ENCODE results near the gene FAM168B. TPM values are rescaled to one million over a fixed set of nuclear protein-coding genes. Genes with fewer than 3 reads are reported as not detected.
"Not testable (repeated sequence)": the region's sequence is repeated elsewhere in the genome, so short reads cannot be mapped to it uniquely, and the experiment has no call there.

FAM168B gene
- total RNA-seq, 2 donors from 2014 or later = 39.7 to 56.7 TPM

GRCh38 chr2:131077182-131077846, 15.9 kb downstream of the FAM168B start:
- no peak overlapping the region for H3K27ac ChIP-seq
- peaks cover 0 to 23% of the 10 kb centered on the region in 2 donors for H3K36me3 ChIP-seq (replicated peaks in 1 of 2; ENCODE audit: insufficient read depth in 1 of 2, low read depth in 2 of 2)
- DNase-seq (peak; percentile 21 to 50 (median 38)), ATAC-seq (no peak)
- intact Hi-C loops (cut with DNase I) = no loop called here
- H3K4me3 ChIP-seq = no peak overlapping the region
- WGBS, 2 donors = 74 to 85% methylated on average over 11 of the region's 11 CpGs
- peaks cover 29% of the 10 kb centered on the region for H3K4me1 ChIP-seq
- no peaks in the 10 kb centered on the region for H3K27me3 ChIP-seq
- no peaks in the 10 kb centered on the region for H3K9me3 ChIP-seq
- TF ChIP-seq CTCF (IDR thresholded peaks at IDR 0.05) (no peak), POLR2A (IDR thresholded peaks at IDR 0.05) (no peak)

- intact Hi-C loops (cut with DNase I) = no loop called here
- no peak overlapping the region for H3K4me3 ChIP-seq
- H3K9me3 ChIP-seq = no peaks in the 10 kb centered on the region
- DNase-seq (no peak), ATAC-seq (no peak)
- H3K27ac ChIP-seq = no peak overlapping the region
- no peak for TF ChIP-seq CTCF (IDR thresholded peaks at IDR 0.05)
- TF ChIP-seq POLR2A (IDR thresholded peaks at IDR 0.05) = no peak
- H3K4me1 ChIP-seq = peaks cover 29% of the 10 kb centered on the region
- H3K36me3 ChIP-seq (replicated peaks in 1 of 2; ENCODE audit: insufficient read depth in 1 of 2, low read depth in 2 of 2) = peaks cover 0 to 21% of the 10 kb centered on the region in 2 donors
- WGBS, 2 donors = 67 to 69% methylated on average over 5 of the region's 5 CpGs
- H3K27me3 ChIP-seq = no peaks in the 10 kb centered on the region
Measured at GRCh38 chr2:131076707-131077106, 16.6 kb downstream of the FAM168B start.

GRCh38 chr2:131075578-131075977, 17.7 kb downstream of the FAM168B start:
- H3K27me3 ChIP-seq; ATAC-seq; H3K4me3 ChIP-seq; DNase-seq; H3K9me3 ChIP-seq; intact Hi-C loops (cut with DNase I): not testable (repeated sequence)
- Histone ChIP-seq H3K4me1 (peaks cover 29% of the 10 kb centered on the region), H3K27ac (peak overlapping the region in 1 of 4 donors; percentile 53), H3K36me3 (replicated peaks in 1 of 2; ENCODE audit: insufficient read depth in 1 of 2, low read depth in 2 of 2) (peaks cover 0 to 15% of the 10 kb centered on the region in 2 donors)
- WGBS, 2 donors = 96 to 97% methylated on average over 13 to 15 of the region's 15 CpGs

- ATAC-seq; H3K27ac ChIP-seq; DNase-seq; H3K36me3 ChIP-seq (replicated peaks in 1 of 2; ENCODE audit: insufficient read depth in 1 of 2, low read depth in 2 of 2); H3K4me3 ChIP-seq; H3K9me3 ChIP-seq; intact Hi-C loops (cut with DNase I); H3K4me1 ChIP-seq; H3K27me3 ChIP-seq: not testable (repeated sequence)
- 96% methylated on average over 6 of the region's 6 CpGs for WGBS, 2 donors
Measured at GRCh38 chr2:131068172-131068571, 25.1 kb downstream of the FAM168B start.

- no peak for ATAC-seq
- Histone ChIP-seq H3K27ac (no peak overlapping the region), H3K36me3 (replicated peaks in 1 of 2; ENCODE audit: insufficient read depth in 1 of 2, low read depth in 2 of 2) (peaks cover 0 to 8% of the 10 kb centered on the region in 2 donors), H3K4me3 (no peak overlapping the region), H3K9me3 (no peaks in the 10 kb centered on the region), H3K4me1 (peaks cover 1% of the 10 kb centered on the region), H3K27me3 (no peaks in the 10 kb centered on the region)
- 63 to 69% methylated on average over 2 of the region's 2 CpGs for WGBS, 2 donors
- intact Hi-C loops (cut with DNase I) = no loop called here
- no peak for DNase-seq
- TF ChIP-seq POLR2A (IDR thresholded peaks at IDR 0.05) (no peak), CTCF (IDR thresholded peaks at IDR 0.05) (no peak)
Measured at GRCh38 chr2:131067465-131068125, 25.7 kb downstream of the FAM168B start.

Data from body of pancreas (tissue), 4 donors.